H9 (cell line): Measurements from ENCODE around the gene NMUR2. TPM values are rescaled to one million over a fixed set of nuclear protein-coding genes. Genes with fewer than 3 reads are reported as not detected.

Experiments
- DNase-seq: peaks from one replicate; pipeline ENCODE4 v3.0.0-alpha.2; 2017
- H2AFZ ChIP-seq: one replicate; pipeline ENCODE4 v1.6.1; 2013; ENCODE audit warnings: mild to moderate bottlenecking, low read length, control low read depth, moderate library complexity
- H2AK5ac ChIP-seq: 2 replicates; pipeline ENCODE4 v1.6.1; 2013; ENCODE audit warnings: low read length, control low read depth, mixed read lengths; ENCODE audit not compliant: insufficient read length
- H2BK120ac ChIP-seq: one replicate; pipeline ENCODE4 v1.6.1; 2013; ENCODE audit warnings: low read depth, mild to moderate bottlenecking, low read length, control low read depth, inconsistent platforms; ENCODE audit not compliant: poor library complexity, severe bottlenecking
- H2BK12ac ChIP-seq: 2 replicates; pipeline ENCODE4 v1.6.1; 2013; ENCODE audit warnings: low read length, control low read depth, mixed read lengths, low read depth; ENCODE audit not compliant: insufficient read length
- H2BK15ac ChIP-seq: 2 replicates; pipeline ENCODE4 v1.6.1; 2013; ENCODE audit warnings: low read depth, low read length, control low read depth
- H2BK20ac ChIP-seq: one replicate; pipeline ENCODE4 v1.6.1; 2013; ENCODE audit warnings: low read depth, mild to moderate bottlenecking, low read length, control low read depth, inconsistent platforms; ENCODE audit not compliant: poor library complexity, severe bottlenecking
- H2BK5ac ChIP-seq: 2 replicates; pipeline ENCODE4 v1.6.1; 2013; ENCODE audit warnings: low read length, control low read depth, mixed read lengths; ENCODE audit not compliant: insufficient read length
- H3K14ac ChIP-seq: 2 replicates; pipeline ENCODE4 v1.6.1; 2013; ENCODE audit warnings: low read length, control low read depth; ENCODE audit not compliant: insufficient read depth
- H3K18ac ChIP-seq: 2 replicates; pipeline ENCODE4 v1.6.1; 2013; ENCODE audit warnings: low read depth, mild to moderate bottlenecking, mixed read lengths, low read length, control low read depth; ENCODE audit not compliant: insufficient read length
- H3K23ac ChIP-seq: 2 replicates; pipeline ENCODE4 v1.6.1; 2013; ENCODE audit warnings: low read length, control low read depth, mixed read lengths, low read depth; ENCODE audit not compliant: insufficient read length
- H3K23me2 ChIP-seq: 2 replicates; pipeline ENCODE4 v1.6.1; 2013; ENCODE audit warnings: low read depth, mild to moderate bottlenecking, mixed read lengths, low read length, control low read depth; ENCODE audit not compliant: insufficient read length, poor library complexity, severe bottlenecking
- H3K27ac ChIP-seq: 2 replicates; pipeline ENCODE4 v1.5.1; 2013; ENCODE audit warnings: low read length, control low read depth, mixed read lengths, low read depth; ENCODE audit not compliant: insufficient read length
- H3K27me3 ChIP-seq: 2 replicates; pipeline ENCODE4 v1.6.1; 2013; ENCODE audit warnings: low read length, control low read depth, inconsistent platforms; ENCODE audit not compliant: insufficient read depth
- H3K4ac ChIP-seq: 2 replicates; pipeline ENCODE4 v1.6.1; 2013; ENCODE audit warnings: low read depth, mild to moderate bottlenecking, control low read depth, inconsistent platforms, low read length, moderate library complexity
- H3K4me1 ChIP-seq: 2 replicates; pipeline ENCODE4 v1.6.1; 2013; ENCODE audit warnings: low read length, control low read depth, inconsistent platforms; ENCODE audit not compliant: insufficient read depth
- H3K4me2 ChIP-seq: 2 replicates; pipeline ENCODE4 v1.6.1; 2013; ENCODE audit warnings: low read length, control low read depth, mixed read lengths; ENCODE audit not compliant: insufficient read length, insufficient read depth
- H3K56ac ChIP-seq: 2 replicates; pipeline ENCODE4 v1.6.1; 2013; ENCODE audit warnings: low read depth, mild to moderate bottlenecking, mixed read lengths, low read length, control low read depth; ENCODE audit not compliant: insufficient read length
- H3K79me1 ChIP-seq: 2 replicates; pipeline ENCODE4 v1.6.1; 2013; ENCODE audit warnings: low read depth, mild to moderate bottlenecking, moderate library complexity, low read length, control low read depth, inconsistent platforms; ENCODE audit not compliant: insufficient read depth, poor library complexity, severe bottlenecking
- H3K79me2 ChIP-seq: 2 replicates; pipeline ENCODE4 v1.6.1; 2013; ENCODE audit warnings: low read length, control low read depth, inconsistent platforms; ENCODE audit not compliant: insufficient read depth
- H3K9ac ChIP-seq: 2 replicates; pipeline ENCODE4 v1.6.1; 2013; ENCODE audit warnings: low read length, control low read depth, mixed read lengths; ENCODE audit not compliant: insufficient read length; ENCODE audit errors: extremely low read depth
- H3K9me3 ChIP-seq: one replicate; pipeline ENCODE4 v1.6.1; 2013; ENCODE audit warnings: low read depth, low read length, inconsistent platforms; ENCODE audit not compliant: control insufficient read depth
- H3T11ph ChIP-seq: one replicate; pipeline ENCODE4 v1.6.1; 2013; ENCODE audit warnings: mild to moderate bottlenecking, low read length, control low read depth, inconsistent platforms
- H4K20me1 ChIP-seq: one replicate; pipeline ENCODE4 v1.6.1; 2013; ENCODE audit not compliant: control insufficient read depth, insufficient read length, insufficient read depth
- H4K5ac ChIP-seq: 2 replicates; pipeline ENCODE4 v1.6.1; 2013; ENCODE audit warnings: low read depth, mild to moderate bottlenecking, mixed read lengths, low read length, control low read depth; ENCODE audit not compliant: insufficient read length
- H4K8ac ChIP-seq: replicated peaks from 2 replicates; pipeline ENCODE4 v1.6.1; 2013; ENCODE audit warnings: low read length, control low read depth, mixed read lengths, low read depth; ENCODE audit not compliant: insufficient read length
- H4K91ac ChIP-seq: 2 replicates; pipeline ENCODE4 v1.6.1; 2013; ENCODE audit warnings: low read depth, mild to moderate bottlenecking, moderate library complexity, mixed read lengths, low read length, control low read depth; ENCODE audit not compliant: insufficient read length
- H3K27ac Mint-ChIP-seq, 3 experiments: 2 replicates in 2 of 3; 3 replicates in 1 of 3; pipeline ENCODE4 v1.8.0; 2020 to 2021; ENCODE audit warnings: mixed read lengths in 3 of 3, mild to moderate bottlenecking in 1 of 3, moderate library complexity in 1 of 3
- H3K27me3 Mint-ChIP-seq: 2 replicates; pipeline ENCODE4 v1.8.0; 2021; ENCODE audit warnings: low read depth, mild to moderate bottlenecking, moderate library complexity, mixed read lengths
- H3K36me3 Mint-ChIP-seq, 3 experiments: 2 replicates in 2 of 3; 3 replicates in 1 of 3; pipeline ENCODE4 v1.8.0; 2020 to 2021; ENCODE audit warnings: low read depth in 3 of 3, mixed read lengths in 3 of 3; ENCODE audit not compliant: insufficient read depth in 1 of 3
- H3K4me1 Mint-ChIP-seq, 2 experiments: 2 replicates each; pipeline ENCODE4 v1.8.0; 2020; ENCODE audit warnings: mixed read lengths in 2 of 2
- H3K4me3 Mint-ChIP-seq, 2 experiments: 2 replicates in 1 of 2; 3 replicates in 1 of 2; pipeline ENCODE4 v1.8.0; 2020 to 2021; ENCODE audit warnings: mild to moderate bottlenecking in 2 of 2, mixed read lengths in 2 of 2, moderate library complexity in 1 of 2
- H3K9me3 Mint-ChIP-seq, 2 experiments: 2 replicates in 1 of 2; 3 replicates in 1 of 2; pipeline ENCODE4 v1.8.0; 2020; ENCODE audit warnings: mild to moderate bottlenecking in 2 of 2, mixed read lengths in 2 of 2, moderate library complexity in 1 of 2
- CTCF ChIP-seq: fragments of 200-600 bp; sonication (generic); conservative IDR thresholded peaks from 3 replicates; pipeline ENCODE4 v1.8.0; 2021; ENCODE audit warnings: antibody characterized with exemption, mild to moderate bottlenecking
- WGBS: extraction: QIAGEN DNeasy Blood & Tissue Kit; methylation state at CpG from one replicate; pipeline ENCODE4 v1.1.7; 2013; ENCODE audit warnings: missing lambda C conversion rate, low lambda C conversion rate, mixed read lengths; ENCODE audit not compliant: insufficient read length; ENCODE audit errors: extremely low coverage; 5-methylcytosine and 5-hydroxymethylcytosine counted together
- total RNA-seq: library from RNA; stranded (reverse); gene quantifications from 2 replicates; pipeline ENCODE4 v1.2.1, GENCODE V29; 2021

The NMUR2 gene
- total RNA-seq, 1 experiment from 2014 or later, result 0.11 TPM

- H4K91ac ChIP-seq, result no peak overlapping the region
- H3K27me3 ChIP-seq, result no peaks in the 10 kb centered on the region
- H3K4ac ChIP-seq, result no peak overlapping the region
- H3K9me3 Mint-ChIP-seq, result peaks cover 0 to 2% of the 10 kb centered on the region in 2 experiments; a peak in 1 of 5 replicates
- no peak overlapping the region for H3K4me2 ChIP-seq
- H3K79me1 ChIP-seq, result no peaks in the 10 kb centered on the region
- H3K4me1 Mint-ChIP-seq, result no peaks in the 10 kb centered on the region; a peak in 1 of 4 replicates
- H3K23ac ChIP-seq, result no peak overlapping the region
- WGBS, result no CpG with 5 or more reads among the region's 3 CpGs
- no peak overlapping the region for H3K14ac ChIP-seq
- H2BK15ac ChIP-seq, result no peak overlapping the region
- H3K36me3 Mint-ChIP-seq, result no peaks in the 10 kb centered on the region; a peak in 1 of 7 replicates
- H3K23me2 ChIP-seq, result no peaks in the 10 kb centered on the region
- H4K8ac ChIP-seq, result no peak overlapping the region
- H3K9me3 ChIP-seq, result no peaks in the 10 kb centered on the region
- H3K56ac ChIP-seq, result no peak overlapping the region
- no peak overlapping the region for H3K27ac ChIP-seq
- H3K27me3 Mint-ChIP-seq, result no peaks in the 10 kb centered on the region
- no peaks in the 10 kb centered on the region for H3K4me1 ChIP-seq
- no peak overlapping the region for H2BK12ac ChIP-seq
- H3K18ac ChIP-seq, result no peak overlapping the region
- TF ChIP-seq CTCF, result no peak
- no peak overlapping the region for H3K4me3 Mint-ChIP-seq
- H3K9ac ChIP-seq, result no peak overlapping the region
- H3K27ac Mint-ChIP-seq, result no peak overlapping the region
- DNase-seq, result no peak
- H4K5ac ChIP-seq, result no peak overlapping the region
- H2AK5ac ChIP-seq, result no peak overlapping the region
- H2AFZ ChIP-seq, result no peak overlapping the region
- no peaks in the 10 kb centered on the region for H3K79me2 ChIP-seq
- no peak overlapping the region for H3T11ph ChIP-seq
- no peaks in the 10 kb centered on the region for H4K20me1 ChIP-seq
- no peak overlapping the region for H2BK20ac ChIP-seq
- no peak overlapping the region for H2BK5ac ChIP-seq
- H2BK120ac ChIP-seq, result no peak overlapping the region
Measured at GRCh38 chr5:152379331-152379730, 25.7 kb downstream of the NMUR2 start.
